Eye (tissue), 1 donor: ENCODE results near the gene CRTAC1.

Experiments used
- DNase-seq: peaks from one replicate; pipeline ENCODE4 v3.0.0-alpha.2; 2015

CRTAC1 gene

DNA sequence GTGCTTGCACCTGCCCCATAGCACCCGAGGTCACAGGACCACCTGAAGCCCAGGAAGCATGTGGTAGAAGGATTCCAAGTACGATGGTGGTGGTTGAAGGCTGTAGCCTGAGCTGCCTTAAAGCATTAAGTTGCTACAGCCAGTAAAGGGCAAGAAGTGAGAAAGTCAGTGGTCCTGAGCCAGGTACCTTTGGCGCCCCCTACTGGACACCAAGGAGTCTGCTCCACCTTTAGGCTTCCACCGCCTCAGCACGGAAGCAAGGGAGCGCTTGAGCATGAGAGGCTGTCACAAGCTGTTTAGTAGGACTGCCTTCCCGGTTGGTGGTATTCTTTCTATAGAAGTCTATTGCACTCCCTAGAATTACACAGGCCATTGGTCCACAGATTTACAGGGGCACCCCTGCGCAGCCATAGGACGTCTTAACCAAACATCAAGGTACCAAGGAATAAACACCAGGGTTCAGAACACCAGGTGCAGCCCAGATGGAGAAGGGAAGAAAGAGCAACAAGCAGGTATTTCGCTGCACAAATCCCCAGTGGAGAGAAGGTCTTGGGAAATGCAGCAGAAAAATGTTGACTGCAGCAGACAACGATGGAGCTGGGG, 2.2 kb downstream of the CRTAC1 start:
- DNase-seq = peak; percentile 90

DNA sequence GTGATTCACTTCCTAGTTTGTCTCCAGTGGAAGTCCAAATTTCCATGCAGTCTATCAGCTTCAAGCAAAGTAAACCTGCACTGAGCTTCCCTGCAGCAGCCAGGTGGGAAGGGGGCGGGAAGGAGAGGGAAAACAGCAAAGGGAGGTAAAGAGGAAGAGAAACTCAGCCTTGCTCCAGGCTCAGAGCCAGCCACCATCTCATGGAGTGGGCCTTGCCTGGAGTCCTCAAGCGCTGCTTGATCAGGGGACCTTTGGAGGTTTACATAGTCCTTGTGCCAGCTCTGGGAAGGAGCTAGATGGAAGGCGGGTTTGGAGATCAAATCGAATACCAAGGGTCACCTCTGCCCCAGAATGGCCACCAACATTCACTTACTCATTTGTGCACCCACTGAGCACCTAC, 7.4 kb downstream of the CRTAC1 start:
- DNase-seq = no peak

DNA sequence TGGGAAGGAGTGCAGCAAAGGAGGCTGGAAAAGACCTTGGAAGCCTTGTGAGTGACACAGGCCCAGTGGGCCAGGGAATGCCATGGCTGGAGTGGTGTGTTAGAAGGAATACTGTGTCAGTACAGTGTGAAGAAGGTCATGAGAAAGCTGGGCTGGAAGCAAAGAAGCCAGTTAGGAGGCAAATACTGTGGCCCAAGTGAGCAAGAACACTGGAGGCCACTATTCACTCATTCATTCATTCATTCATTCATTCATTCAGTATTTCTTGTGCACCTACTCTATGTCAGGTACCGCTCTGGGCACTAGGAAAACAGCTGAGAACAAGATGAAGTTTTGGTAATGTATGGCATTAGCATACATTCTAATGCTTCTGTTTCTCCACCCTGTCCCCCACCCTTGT, 9.6 kb downstream of the CRTAC1 start:
- DNase-seq = no peak

GRCh38 chr10:98020254-98020653, 10.2 kb downstream of the CRTAC1 start:
- no peak for DNase-seq

GRCh38 chr10:98019784-98020183, 10.6 kb downstream of the CRTAC1 start:
- DNase-seq = no peak

- DNase-seq = no peak
Measured at GRCh38 chr10:98016772-98017475, 13.5 kb downstream of the CRTAC1 start.

GRCh38 chr10:98013776-98014175, 16.6 kb downstream of the CRTAC1 start:
- DNase-seq = no peak

DNA sequence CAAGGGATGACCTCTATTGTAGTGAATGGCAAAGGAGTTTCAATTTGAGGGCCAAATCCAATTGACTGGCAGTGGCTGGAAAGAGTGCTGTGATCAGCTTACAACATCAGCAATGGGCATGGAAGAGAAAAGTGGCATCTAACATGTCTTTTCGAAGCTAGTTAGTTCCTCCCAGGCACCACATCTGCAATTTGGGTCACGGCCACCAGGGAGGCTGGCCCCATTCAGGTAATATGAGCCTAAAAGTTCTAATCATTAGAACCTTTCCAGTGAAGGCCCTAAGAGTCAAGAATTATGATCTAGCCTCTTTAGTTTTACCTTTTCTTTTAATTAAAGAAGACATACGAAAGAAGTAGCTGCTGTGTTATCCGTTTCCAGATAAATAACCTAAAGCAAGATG, 17.3 kb downstream of the CRTAC1 start:
- no peak for DNase-seq

DNA sequence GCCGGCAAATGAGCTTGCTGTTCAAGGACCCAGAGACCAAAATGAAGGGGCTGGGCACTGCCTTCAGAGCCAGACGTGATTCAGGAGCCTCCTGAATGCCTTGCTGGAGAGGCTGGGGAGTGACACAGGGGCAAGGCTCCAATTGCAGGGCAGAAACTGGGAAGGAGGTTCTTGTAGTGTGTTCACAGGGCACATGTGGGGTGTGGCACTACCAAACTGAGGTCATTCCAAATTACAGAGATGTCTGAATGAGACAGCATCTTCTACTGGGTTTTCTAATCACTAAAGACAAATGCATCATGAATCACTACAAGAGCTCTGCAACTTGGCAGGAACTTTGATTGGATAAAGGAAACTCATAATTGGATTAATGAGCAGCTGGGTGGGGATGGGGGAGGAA, 17.8 kb downstream of the CRTAC1 start:
- DNase-seq = peak; percentile 74

- no peak for DNase-seq
Measured at GRCh38 chr10:98010939-98011685, 19.3 kb downstream of the CRTAC1 start.

- peak; percentile 61 for DNase-seq
Measured at GRCh38 chr10:98006266-98006665, 24.2 kb downstream of the CRTAC1 start.

GRCh38 chr10:98001736-98002135, 28.7 kb downstream of the CRTAC1 start:
- DNase-seq = no peak

- DNase-seq = no peak
Measured at GRCh38 chr10:98000346-98000745, 30.1 kb downstream of the CRTAC1 start.

DNA sequence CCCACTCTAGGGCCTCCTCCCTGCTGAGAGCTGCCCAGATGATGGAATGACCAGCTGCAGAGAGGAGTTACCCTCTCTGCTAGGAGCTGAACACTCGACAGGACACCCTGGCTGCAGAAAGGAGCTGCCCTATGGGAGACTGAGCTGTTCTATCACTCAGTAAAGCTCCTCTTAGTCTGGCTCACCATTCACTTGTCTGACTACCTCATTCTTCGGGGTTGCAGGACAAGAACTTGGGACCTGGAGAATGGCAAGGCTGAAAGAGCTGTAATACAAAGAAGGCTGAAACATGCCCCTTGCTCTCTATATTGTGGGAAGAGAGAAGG, 30.5 kb downstream of the CRTAC1 start:
- no peak for DNase-seq

DNA sequence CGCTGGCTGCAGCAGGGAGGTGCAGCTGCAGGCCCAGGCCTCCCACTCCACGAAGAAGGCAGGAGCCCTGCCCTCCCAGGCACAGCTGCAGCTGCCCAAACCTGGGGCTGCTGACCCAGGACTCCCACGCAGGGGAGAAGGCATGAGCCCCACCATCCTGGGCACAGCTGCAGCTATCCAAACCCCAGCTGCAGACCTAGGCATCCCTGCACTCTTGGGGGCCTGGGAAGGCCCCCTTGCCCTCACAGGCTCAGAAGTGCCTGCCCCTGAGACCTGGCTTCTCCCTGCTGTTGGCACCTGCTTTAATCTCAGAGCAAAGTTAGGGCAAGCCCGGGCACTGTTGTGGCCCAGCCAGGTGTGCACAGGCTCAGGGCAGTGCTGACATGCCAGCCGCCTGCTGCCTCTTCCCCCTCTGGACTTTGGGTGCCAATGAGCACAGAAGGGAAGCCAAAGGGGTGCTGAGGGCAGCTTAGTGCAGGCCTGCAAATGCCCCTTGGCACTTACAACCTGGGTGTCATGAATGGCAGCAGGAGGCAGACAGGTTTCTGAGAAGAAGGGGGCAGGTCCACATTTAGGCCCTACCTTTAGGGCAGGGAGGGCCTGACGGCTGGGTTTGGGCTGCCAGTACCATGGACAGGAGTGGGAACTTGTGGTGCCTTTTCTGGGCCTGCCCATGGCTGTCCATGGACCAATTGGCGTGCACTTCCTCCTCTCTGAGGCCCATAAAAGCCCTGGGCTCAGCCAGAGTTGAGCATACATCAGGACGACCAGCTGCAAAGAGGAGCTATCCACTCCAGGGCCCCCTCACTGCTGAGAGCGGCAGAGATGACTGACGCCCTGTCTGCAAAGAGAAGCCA, 31.1 kb downstream of the CRTAC1 start:
- no peak for DNase-seq

DNA sequence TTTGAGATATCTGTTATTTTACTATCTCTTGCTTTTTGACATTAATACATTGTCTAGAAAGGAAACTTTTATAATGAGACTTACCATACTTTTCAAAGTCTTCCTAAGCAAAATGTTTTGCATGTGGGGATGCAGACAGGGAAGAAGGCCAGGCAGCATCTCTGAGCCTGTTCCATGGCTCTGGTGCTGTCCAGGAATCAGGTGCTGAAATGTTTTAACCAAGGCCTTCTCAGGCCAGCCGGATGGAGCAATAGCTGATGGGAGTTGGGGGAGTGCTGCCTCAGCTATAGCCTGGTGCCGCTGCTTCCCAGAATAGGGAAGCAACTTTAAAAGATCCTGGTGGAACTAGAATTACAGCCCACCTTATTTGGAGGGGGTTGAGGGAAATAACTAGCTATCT, 38.5 kb downstream of the CRTAC1 start:
- peak; percentile 80 for DNase-seq

GRCh38 chr10:97981816-97982215, 48.6 kb downstream of the CRTAC1 start:
- no peak for DNase-seq

DNA sequence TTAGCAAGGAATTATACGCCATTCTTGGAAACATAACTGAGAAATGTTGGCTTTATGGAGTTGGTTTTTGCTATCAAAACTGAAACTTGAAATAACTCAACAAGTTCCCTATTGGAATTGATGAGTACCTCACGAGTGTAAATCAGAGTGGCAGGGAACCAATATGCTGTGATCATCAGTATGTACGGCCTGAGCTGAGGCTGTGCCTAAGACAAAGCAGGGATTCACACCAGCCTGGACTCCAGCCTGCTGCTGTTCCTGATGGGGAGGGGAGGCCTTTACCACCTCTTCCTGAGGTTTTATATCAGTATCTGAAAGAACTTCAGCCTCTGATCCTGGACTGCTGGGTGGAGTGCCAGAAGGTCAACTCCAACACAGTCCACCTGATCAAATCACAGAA, 52.7 kb downstream of the CRTAC1 start:
- no peak for DNase-seq

DNA sequence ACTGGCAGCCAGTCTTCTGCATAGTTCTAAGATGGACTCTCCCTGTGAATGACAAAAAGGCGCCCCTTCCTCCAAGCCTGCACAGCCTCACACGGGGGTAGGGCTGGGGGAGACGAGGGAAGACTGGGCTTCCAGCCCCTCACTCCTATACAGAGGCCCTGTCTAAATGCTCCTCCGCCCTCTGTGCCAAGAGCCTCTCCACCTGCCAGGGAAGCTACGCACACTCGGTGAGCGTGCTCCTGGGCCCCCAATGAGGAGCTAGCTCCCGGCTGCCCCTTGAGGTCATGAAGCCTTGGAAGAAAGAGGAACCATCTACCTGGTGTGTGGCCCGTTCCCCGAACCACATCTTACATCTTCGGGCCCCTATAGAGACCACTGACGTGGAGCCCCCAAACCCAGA, 54.8 kb downstream of the CRTAC1 start:
- no peak for DNase-seq

GRCh38 chr10:97974526-97975525, 55.6 kb downstream of the CRTAC1 start:
- DNase-seq = peak; percentile 87

- DNase-seq = no peak
Measured at GRCh38 chr10:97974100-97974499, 56.3 kb downstream of the CRTAC1 start.

GRCh38 chr10:97969538-97970079, 60.8 kb downstream of the CRTAC1 start:
- no peak for DNase-seq
